Measurements from ENCODE around the gene ZDHHC5.

- TF ChIP-seq CTCF (IDR thresholded peaks at IDR 0.05) (no peak), POLR2A (IDR thresholded peaks at IDR 0.05) (no peak)
Observed at GRCh38 chr11:57679396-57679795, 11.5 kb downstream of the ZDHHC5 start.

All from Peyer's patch (tissue), 4 donors.